HepG2 (cell line): ENCODE measurements around the gene RAD51D. TPM values are rescaled to one million over a fixed set of nuclear protein-coding genes. Genes with fewer than 3 reads are reported as not detected.

Experiments
- ATF5 ChIP-seq: sonication (generic); formaldehyde crosslinking; IDR thresholded peaks from 2 replicates; pipeline ENCODE4 v1.4.0; 2020; ENCODE audit warnings: mild to moderate bottlenecking, low read depth, missing genetic modification reagents
- FOXP4 ChIP-seq: sonication (generic); formaldehyde crosslinking; IDR thresholded peaks from 2 replicates; pipeline ENCODE4 v1.4.0; 2020; ENCODE audit warnings: missing genetic modification reagents
- KAT7 ChIP-seq: IDR thresholded peaks from 2 replicates; pipeline ENCODE4 v1.6.1; 2018; ENCODE audit warnings: borderline replicate concordance, missing compliant biosample characterization
- KLF15 ChIP-seq: sonication (generic); formaldehyde crosslinking; IDR thresholded peaks from 2 replicates; pipeline ENCODE4 v1.8.1; 2023; ENCODE audit warnings: borderline replicate concordance, mild to moderate bottlenecking, inconsistent platforms, missing genetic modification reagents, mixed read lengths
- MBNL3 ChIP-seq: fragments of 250-450 bp; sonication (Bioruptor Pico); conservative IDR thresholded peaks from 2 replicates; pipeline ENCODE4 v1.8.0; 2022; ENCODE audit warnings: mild to moderate bottlenecking, inconsistent platforms
- MXI1 ChIP-seq: IDR thresholded peaks from 3 replicates; pipeline ENCODE4 v1.6.1; 2012; ENCODE audit warnings: low read depth, low read length, inconsistent platforms, borderline replicate concordance
- NFE2 ChIP-seq: sonication (generic); formaldehyde crosslinking; IDR thresholded peaks from 2 replicates; pipeline ENCODE4 v1.4.0; 2020; ENCODE audit warnings: missing genetic modification reagents
- PLSCR1 ChIP-seq: sonication (generic); formaldehyde crosslinking; IDR thresholded peaks from 2 replicates; pipeline ENCODE4 v1.5.0; 2020; ENCODE audit warnings: missing genetic modification reagents, mild to moderate bottlenecking, borderline replicate concordance
- SMARCC2 ChIP-seq: fragments of 450-650 bp; IDR thresholded peaks from 2 replicates; pipeline ENCODE4 v1.6.1; 2017; ENCODE audit warnings: antibody characterized with exemption, mild to moderate bottlenecking
- TAF15 ChIP-seq: fragments of 200-400 bp; formaldehyde crosslinking; IDR thresholded peaks from one replicate; pipeline ENCODE4 v1.6.1; 2018; ENCODE audit warnings: mild to moderate bottlenecking, low read depth, low read length; ENCODE audit not compliant: poor library complexity, severe bottlenecking
- TBP ChIP-seq: sonication (generic); formaldehyde crosslinking; IDR thresholded peaks from 2 replicates; pipeline ENCODE4 v1.5.0; 2020; ENCODE audit warnings: missing genetic modification reagents
- TBX2 ChIP-seq: sonication (generic); formaldehyde crosslinking; IDR thresholded peaks from 2 replicates; pipeline ENCODE4 v1.5.0; 2020; ENCODE audit warnings: missing genetic modification reagents, mild to moderate bottlenecking, borderline replicate concordance
- TERF1 ChIP-seq: sonication (generic); formaldehyde crosslinking; IDR thresholded peaks from 2 replicates; pipeline ENCODE4 v1.8.0; 2022; ENCODE audit warnings: mild to moderate bottlenecking, missing genetic modification reagents, moderate library complexity
- ZBTB10 ChIP-seq: sonication (generic); formaldehyde crosslinking; IDR thresholded peaks from 2 replicates; pipeline ENCODE4 v1.4.0; 2020; ENCODE audit warnings: missing genetic modification reagents, borderline replicate concordance
- ZNF121 ChIP-seq: sonication (generic); formaldehyde crosslinking; IDR thresholded peaks from 2 replicates; pipeline ENCODE4 v1.5.0; 2020; ENCODE audit warnings: mild to moderate bottlenecking, missing genetic modification reagents
- ZNF138 ChIP-seq: sonication (generic); formaldehyde crosslinking; IDR thresholded peaks from 2 replicates; pipeline ENCODE4 v1.5.0; 2020; ENCODE audit warnings: mild to moderate bottlenecking, low read depth, missing genetic modification reagents
- ZNF207 ChIP-seq: fragments of 450-650 bp; IDR thresholded peaks from 2 replicates; pipeline ENCODE4 v1.6.1; 2016; ENCODE audit warnings: antibody characterized with exemption, borderline replicate concordance
- ZNF354B ChIP-seq: sonication (generic); formaldehyde crosslinking; IDR thresholded peaks from 2 replicates; pipeline ENCODE4 v1.8.0; 2022; ENCODE audit warnings: mild to moderate bottlenecking, missing genetic modification reagents
- ZNF468 ChIP-seq: sonication (generic); formaldehyde crosslinking; IDR thresholded peaks from 2 replicates; pipeline ENCODE4 v1.8.0; 2022; ENCODE audit warnings: mild to moderate bottlenecking, moderate library complexity, missing genetic modification reagents
- ZNF549 ChIP-seq: sonication (generic); formaldehyde crosslinking; IDR thresholded peaks from 2 replicates; pipeline ENCODE4 v1.5.0; 2020; ENCODE audit warnings: missing genetic modification reagents
- ZNF670 ChIP-seq: sonication (generic); formaldehyde crosslinking; IDR thresholded peaks from 2 replicates; pipeline ENCODE4 v1.8.0; 2022; ENCODE audit warnings: mild to moderate bottlenecking, missing genetic modification reagents, borderline replicate concordance
- ZNF703 ChIP-seq: sonication (generic); formaldehyde crosslinking; IDR thresholded peaks from 2 replicates; pipeline ENCODE4 v1.5.1; 2020; ENCODE audit warnings: missing genetic modification reagents, mild to moderate bottlenecking, moderate library complexity, borderline replicate concordance
- ZSCAN9 ChIP-seq: IDR thresholded peaks from 2 replicates; pipeline ENCODE4 v1.6.1; 2016; ENCODE audit warnings: borderline replicate concordance
- polyA plus RNA-seq, 8 experiments: library from polyadenylated mRNA; depleted of rRNA in 3 of 8; stranded (reverse) in 7 of 8; unstranded in 1 of 8; fragments of >200 nt; fragmentation: Illumina TruSeq in 4 of 8; extraction: Trizol in 4 of 8; gene quantifications; 2 replicates each; pipeline versions ENCODE4 v1.2.1 to v1.2.3, GENCODE V29; 2011 to 2016; ENCODE audit warnings: low read depth in 4 of 8, missing spikeins in 1 of 8, mixed read lengths in 1 of 8; ENCODE audit not compliant: insufficient read depth in 1 of 8
- total RNA-seq, 5 experiments: library from RNA; depleted of rRNA; stranded (reverse); fragments of >200 nt; fragmentation: Illumina TruSeq; extraction: Trizol; gene quantifications; 2 replicates each; pipeline ENCODE4 v1.2.3, GENCODE V29; 2016; ENCODE audit warnings: low read depth in 1 of 5

The RAD51D gene
- total and polyA plus RNA-seq, 2 of the 13 experiments (the other 11 are each of a cell fraction or from before 2014, with no cell fraction given): 6.7 to 13.1 TPM

GRCh38 chr17:35088881-35089585 lies 30.6 kb downstream of the RAD51D start (continued):
- TF ChIP-seq FOXP4: no peak
- TF ChIP-seq ZSCAN9 (CRISPR knock-in tag): no peak
- no peak for TF ChIP-seq ZNF703 (CRISPR knock-in tag)
- no peak for TF ChIP-seq ZNF468 (CRISPR knock-in tag)
- no peak for TF ChIP-seq PLSCR1
- no peak for TF ChIP-seq MBNL3 (CRISPR knock-in tag)
- TF ChIP-seq KLF15 (CRISPR knock-in tag): no peak
- TF ChIP-seq ATF5 (CRISPR knock-in tag): no peak
- TF ChIP-seq ZNF121 (CRISPR knock-in tag): no peak
- TF ChIP-seq TBP (CRISPR knock-in tag): no peak
- peak; percentile 53 for TF ChIP-seq ZBTB10
- no peak for TF ChIP-seq SMARCC2
- TF ChIP-seq MXI1: peak; percentile 69; the same call in 1 of the 3 replicates
- TF ChIP-seq TBX2 (CRISPR knock-in tag): peak; percentile 2; the same call in 1 of the 2 replicates
- TF ChIP-seq TAF15: no peak
- TF ChIP-seq ZNF549: no peak
- TF ChIP-seq NFE2 (CRISPR knock-in tag): no peak
- TF ChIP-seq ZNF207: no peak
- no peak for TF ChIP-seq TERF1 (CRISPR knock-in tag)
- no peak for TF ChIP-seq ZNF138 (CRISPR knock-in tag)
- TF ChIP-seq KAT7 (CRISPR knock-in tag): no peak
- TF ChIP-seq ZNF354B: no peak
- no peak for TF ChIP-seq ZNF670
